ENCODE results near the gene MC3R. TPM values are rescaled to one million over a fixed set of nuclear protein-coding genes. Genes with fewer than 3 reads are reported as not detected.
"Not testable (repeated sequence)": the region's sequence is repeated elsewhere in the genome, so short reads cannot be mapped to it uniquely, and the experiment has no call there.

MC3R gene
- under 1 TPM in 3 of 8 experiments, not detected in 5; 0.42 to 0.84 (median 0.62) TPM for total RNA-seq

GRCh38 chr20:56247954-56248782, at the start of gene MC3R:
Gene MC3R (plus strand): TSS chr20:56248732. CDS start chr20:56248844, 112 bp downstream.
- peak; percentile 64 to 96 (median 72) for ATAC-seq (replicated peaks in 6 of 8)
- no peaks in the 10 kb centered on the region for H3K4me1 ChIP-seq (replicated peaks in 1 of 2)
- no peak within 1 kb of the TSS for H3K27ac ChIP-seq
- WGBS, 10 experiments = 0 to 75% (median 24%) methylated on average over 1 to 8 of the region's 9 CpGs
- H3K4me3 ChIP-seq = no peak within 1 kb of the TSS
- in situ Hi-C loops (cut with MboI; ENCODE audit: low pct_unique_long_range_greater_than_20kb in 2 of 9, low sequenced_read_pairs in 9 of 9, unreplicated experiment in 9 of 9) = loop anchor here in 1 of 9 experiments (10.0 kb wide), 1 partner anchor 97 kb away; no protein-coding TSS in a partner anchor

GRCh38 chr20:56200456-56200855, 48.1 kb upstream of the MC3R start:
- 0 to 89% (median 47%) methylated on average over 1 to 3 of the region's 3 CpGs; no CpG with 5 or more reads in 3 of the 10 experiments for WGBS, 10 experiments
- H3K4me3 ChIP-seq = no peak overlapping the region
- in situ Hi-C loops (cut with MboI; ENCODE audit: low pct_unique_long_range_greater_than_20kb in 2 of 9, low sequenced_read_pairs in 9 of 9, unreplicated experiment in 9 of 9) = no loop called here
- no peaks in the 10 kb centered on the region for H3K4me1 ChIP-seq (replicated peaks in 1 of 2)
- no peak overlapping the region for H3K27ac ChIP-seq
- no peak for ATAC-seq (replicated peaks in 6 of 8)

- no peaks in the 10 kb centered on the region for H3K4me1 ChIP-seq (replicated peaks in 1 of 2)
- H3K27ac ChIP-seq = no peak overlapping the region
- ATAC-seq (replicated peaks in 6 of 8) = peak in 3 of 8 experiments; percentile 26 to 62 (median 51)
- WGBS, 10 experiments = 0 to 92% (median 47%) methylated on average over 2 to 6 of the region's 6 CpGs
- in situ Hi-C loops (cut with MboI; ENCODE audit: low pct_unique_long_range_greater_than_20kb in 2 of 9, low sequenced_read_pairs in 9 of 9, unreplicated experiment in 9 of 9) = no loop called here
- no peak overlapping the region for H3K4me3 ChIP-seq
Observed at GRCh38 chr20:56202493-56203077, 45.9 kb upstream of the MC3R start.

- 0 to 83% (median 11%) methylated on average over 1 to 3 of the region's 3 CpGs; no CpG with 5 or more reads in 7 of the 10 experiments for WGBS, 10 experiments
- no peak for ATAC-seq (replicated peaks in 6 of 8)
- Histone ChIP-seq H3K27ac (no peak overlapping the region), H3K4me1 (replicated peaks in 1 of 2) (no peaks in the 10 kb centered on the region), H3K4me3 (no peak overlapping the region)
- in situ Hi-C loops (cut with MboI; ENCODE audit: low pct_unique_long_range_greater_than_20kb in 2 of 9, low sequenced_read_pairs in 9 of 9, unreplicated experiment in 9 of 9) = no loop called here
Observed at GRCh38 chr20:56204206-56204605, 44.3 kb upstream of the MC3R start.

DNA sequence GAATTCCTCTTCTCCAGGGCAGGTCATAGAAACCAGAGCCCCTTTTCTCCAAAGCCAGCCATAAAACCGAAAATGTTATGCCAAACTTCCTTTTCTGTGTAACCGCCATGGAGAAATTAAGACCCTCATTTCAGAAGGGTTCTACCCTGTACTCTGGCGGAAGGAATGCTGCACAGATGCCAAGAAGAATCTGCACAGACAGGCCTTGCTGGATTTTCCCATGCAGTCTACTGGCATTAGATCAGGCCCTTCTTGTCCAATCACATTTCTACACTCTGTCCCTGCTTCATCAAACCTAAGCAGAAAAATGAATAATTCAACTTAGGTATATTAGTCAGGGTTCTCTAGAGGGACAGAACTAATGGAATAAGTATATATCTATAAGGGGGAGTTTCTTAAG, 43.2 kb upstream of the MC3R start:
- Histone ChIP-seq H3K4me1 (replicated peaks in 1 of 2) (peaks cover 0 to 7% of the 10 kb centered on the region in 2 donors), H3K4me3 (no peak overlapping the region), H3K27ac (no peak overlapping the region)
- in situ Hi-C loops (cut with MboI; ENCODE audit: low pct_unique_long_range_greater_than_20kb in 2 of 9, low sequenced_read_pairs in 9 of 9, unreplicated experiment in 9 of 9) = no loop called here
- ATAC-seq (replicated peaks in 6 of 8) = no peak
- 8 to 100% (median 70%) methylated on average over 1 to 3 of the region's 3 CpGs; no CpG with 5 or more reads in 1 of the 10 experiments for WGBS, 10 experiments

DNA sequence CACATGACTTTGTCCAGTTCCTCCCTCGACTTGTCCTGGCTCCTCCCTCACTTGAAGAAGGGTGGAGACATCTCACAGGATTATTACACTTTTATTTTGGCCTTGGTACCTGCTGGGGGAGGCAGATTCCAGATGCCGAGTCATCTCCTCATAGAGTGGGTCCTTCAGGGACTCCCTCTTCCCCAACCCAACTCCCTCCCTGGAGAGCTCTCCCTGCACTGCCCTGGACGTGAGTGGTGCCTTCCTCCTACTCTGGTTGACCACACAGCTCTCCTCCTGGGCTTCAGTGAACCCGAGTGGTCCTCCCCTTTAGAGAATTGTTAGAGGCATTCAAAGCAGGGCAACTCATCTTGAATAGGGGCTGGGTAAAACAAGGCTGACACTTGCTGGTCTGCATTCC, 40.9 kb upstream of the MC3R start:
- in situ Hi-C loops (cut with MboI; ENCODE audit: low pct_unique_long_range_greater_than_20kb in 2 of 9, low sequenced_read_pairs in 9 of 9, unreplicated experiment in 9 of 9) = no loop called here
- Histone ChIP-seq H3K4me1 (replicated peaks in 1 of 2) (peaks cover 0 to 7% of the 10 kb centered on the region in 2 donors), H3K4me3 (no peak overlapping the region), H3K27ac (no peak overlapping the region)
- 0 to 78% (median 17%) methylated on average over 2 to 3 of the region's 4 CpGs; no CpG with 5 or more reads in 4 of the 10 experiments for WGBS, 10 experiments
- ATAC-seq (replicated peaks in 6 of 8) = peak in 2 of 8 experiments; percentile 25 to 42

GRCh38 chr20:56208121-56208520, 40.4 kb upstream of the MC3R start:
- Histone ChIP-seq H3K27ac (no peak overlapping the region), H3K4me3 (no peak overlapping the region), H3K4me1 (replicated peaks in 1 of 2) (peaks cover 0 to 7% of the 10 kb centered on the region in 2 donors)
- in situ Hi-C loops (cut with MboI; ENCODE audit: low pct_unique_long_range_greater_than_20kb in 2 of 9, low sequenced_read_pairs in 9 of 9, unreplicated experiment in 9 of 9) = no loop called here
- ATAC-seq (replicated peaks in 6 of 8) = peak in 3 of 8 experiments; percentile 28 to 47 (median 42)
- WGBS, 10 experiments = 0 to 80% (median 33%) methylated on average over 1 of the region's 1 CpG; no CpG with 5 or more reads in 7 of the 10 experiments

DNA sequence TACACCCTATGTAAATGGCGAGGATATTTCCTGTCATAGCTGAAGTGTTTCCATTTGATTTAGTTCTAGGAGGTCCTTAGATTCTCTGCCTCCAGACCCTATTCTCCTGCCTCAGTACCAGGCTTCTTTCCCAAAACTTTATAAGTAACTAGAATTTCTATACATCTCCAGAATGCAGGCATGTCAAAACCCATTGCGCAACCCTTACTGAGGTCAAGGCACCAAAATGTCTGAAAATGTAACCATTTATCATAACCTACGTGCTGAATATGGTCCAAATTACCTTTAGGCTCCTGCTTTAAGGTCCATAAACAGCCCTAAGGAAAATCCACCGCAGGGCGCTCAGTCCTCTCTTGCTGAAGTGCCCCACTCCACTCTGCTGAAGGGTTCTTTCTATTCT, 37.5 kb upstream of the MC3R start:
- peaks cover 0 to 7% of the 10 kb centered on the region in 2 donors for H3K4me1 ChIP-seq (replicated peaks in 1 of 2)
- no peak overlapping the region for H3K27ac ChIP-seq
- no peak overlapping the region for H3K4me3 ChIP-seq
- 0 to 89% (median 36%) methylated on average over 1 to 5 of the region's 5 CpGs; no CpG with 5 or more reads in 1 of the 10 experiments for WGBS, 10 experiments
- in situ Hi-C loops (cut with MboI; ENCODE audit: low pct_unique_long_range_greater_than_20kb in 2 of 9, low sequenced_read_pairs in 9 of 9, unreplicated experiment in 9 of 9) = no loop called here
- ATAC-seq (replicated peaks in 6 of 8) = no peak

- 0 to 100% (median 50%) methylated on average over 1 to 8 of the region's 9 CpGs; no CpG with 5 or more reads in 2 of the 10 experiments for WGBS, 10 experiments
- in situ Hi-C loops (cut with MboI; ENCODE audit: low pct_unique_long_range_greater_than_20kb in 2 of 9, low sequenced_read_pairs in 9 of 9, unreplicated experiment in 9 of 9) = no loop called here
- H3K4me1 ChIP-seq (replicated peaks in 1 of 2) = peaks cover 0 to 7% of the 10 kb centered on the region in 2 donors
- no peak for ATAC-seq (replicated peaks in 6 of 8)
- H3K27ac ChIP-seq = no peak overlapping the region
- H3K4me3 ChIP-seq = no peak overlapping the region
Observed at GRCh38 chr20:56212091-56212490, 36.4 kb upstream of the MC3R start.

GRCh38 chr20:56213321-56213720, 35.2 kb upstream of the MC3R start:
- in situ Hi-C loops (cut with MboI; ENCODE audit: low pct_unique_long_range_greater_than_20kb in 2 of 9, low sequenced_read_pairs in 9 of 9, unreplicated experiment in 9 of 9) = no loop called here
- Histone ChIP-seq H3K4me3 (no peak overlapping the region), H3K4me1 (replicated peaks in 1 of 2) (peaks cover 0 to 7% of the 10 kb centered on the region in 2 donors), H3K27ac (no peak overlapping the region)
- no peak for ATAC-seq (replicated peaks in 6 of 8)
- WGBS, 10 experiments = 0 to 100% (median 77%) methylated on average over 1 to 2 of the region's 2 CpGs; no CpG with 5 or more reads in 2 of the 10 experiments

- Histone ChIP-seq H3K4me3 (no peak overlapping the region), H3K27ac (no peak overlapping the region), H3K4me1 (replicated peaks in 1 of 2) (no peaks in the 10 kb centered on the region)
- ATAC-seq (replicated peaks in 6 of 8) = no peak
- WGBS, 10 experiments = 0 to 42% methylated on average over 2 of the region's 2 CpGs; no CpG with 5 or more reads in 8 of the 10 experiments
- in situ Hi-C loops (cut with MboI; ENCODE audit: low pct_unique_long_range_greater_than_20kb in 2 of 9, low sequenced_read_pairs in 9 of 9, unreplicated experiment in 9 of 9) = no loop called here
Observed at GRCh38 chr20:56215115-56215514, 33.4 kb upstream of the MC3R start.

GRCh38 chr20:56217829-56218228, 30.7 kb upstream of the MC3R start:
- H3K4me3 ChIP-seq = no peak overlapping the region
- no peaks in the 10 kb centered on the region for H3K4me1 ChIP-seq (replicated peaks in 1 of 2)
- WGBS, 10 experiments = 0 to 60% (median 5%) methylated on average over 1 to 2 of the region's 2 CpGs; no CpG with 5 or more reads in 4 of the 10 experiments
- peak in 1 of 8 experiments; percentile 27 for ATAC-seq (replicated peaks in 6 of 8)
- in situ Hi-C loops (cut with MboI; ENCODE audit: low pct_unique_long_range_greater_than_20kb in 2 of 9, low sequenced_read_pairs in 9 of 9, unreplicated experiment in 9 of 9) = no loop called here
- H3K27ac ChIP-seq = no peak overlapping the region

DNA sequence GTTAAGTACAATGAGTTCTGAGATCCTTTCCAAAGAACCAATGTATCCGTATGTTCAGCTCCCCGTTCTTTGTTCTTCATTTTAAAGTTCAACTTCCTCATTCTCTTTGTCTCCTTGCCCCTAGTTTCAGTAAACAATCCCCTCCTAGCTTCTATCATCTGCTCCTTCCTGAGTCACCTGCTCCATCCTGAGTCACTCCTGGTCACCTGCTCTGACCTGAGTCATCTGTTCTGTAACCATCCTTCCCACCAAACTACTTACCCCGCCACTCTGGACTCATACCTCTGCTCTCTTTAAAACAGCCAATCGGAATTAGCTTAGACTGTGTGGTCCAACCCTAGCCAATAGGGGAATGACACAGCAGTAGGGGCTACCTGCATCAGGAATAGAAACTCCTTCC, 27.3 kb upstream of the MC3R start:
- in situ Hi-C loops (cut with MboI; ENCODE audit: low pct_unique_long_range_greater_than_20kb in 2 of 9, low sequenced_read_pairs in 9 of 9, unreplicated experiment in 9 of 9); H3K27ac ChIP-seq; ATAC-seq (replicated peaks in 6 of 8); H3K4me1 ChIP-seq (replicated peaks in 1 of 2); H3K4me3 ChIP-seq: not testable (repeated sequence)
- 14 to 100% (median 68%) methylated on average over 1 to 4 of the region's 4 CpGs; no CpG with 5 or more reads in 1 of the 10 experiments for WGBS, 10 experiments

Measured in motor neuron (in vitro differentiated cells).